ENCODE results near the gene ATRX. TPM values are rescaled to one million over a fixed set of nuclear protein-coding genes. Genes with fewer than 3 reads are reported as not detected.

Gene ATRX
- total RNA-seq, 1 donor = 80.3 TPM

DNA sequence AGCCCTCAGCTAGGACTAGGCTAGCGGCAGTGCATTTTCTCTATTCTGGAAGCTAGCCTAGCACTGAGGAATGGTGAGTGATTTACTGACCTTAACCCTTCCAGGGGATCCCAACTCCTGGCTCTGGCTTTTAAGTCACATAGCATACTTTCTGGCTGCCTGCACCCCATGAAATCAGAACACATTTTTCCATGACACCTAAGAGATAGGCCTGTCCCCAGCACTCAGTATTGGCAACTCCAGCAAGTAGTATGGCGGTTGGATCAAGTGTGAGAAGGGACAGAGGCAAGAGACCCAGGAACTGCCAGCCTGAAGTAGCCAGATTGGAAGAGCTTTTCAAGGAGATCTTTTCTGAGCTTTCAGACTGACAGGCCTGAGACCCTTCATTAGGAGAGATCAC is 330.6 kb downstream of the ATRX start:
- Histone ChIP-seq H3K9me3 (ENCODE audit: low read depth, low read length) (no peaks in the 10 kb centered on the region), H3K27ac (ENCODE audit: low read depth, low read length) (no peak overlapping the region), H3K4me2 (ENCODE audit: insufficient read depth, low read length) (no peak overlapping the region), H3K27me3 (ENCODE audit: insufficient read depth, low read length) (no peaks in the 10 kb centered on the region), H4K20me1 (ENCODE audit: insufficient read depth, low read length) (no peaks in the 10 kb centered on the region), H2AFZ (ENCODE audit: low read length) (no peak overlapping the region), H3K36me3 (ENCODE audit: insufficient read depth, low read length) (no peaks in the 10 kb centered on the region), H3K4me3 (ENCODE audit: insufficient read depth, low read length) (no peak overlapping the region), H3K4me1 (ENCODE audit: insufficient read depth, low read length) (peaks cover 4% of the 10 kb centered on the region), H3K79me2 (ENCODE audit: insufficient read depth, low read length) (no peaks in the 10 kb centered on the region)
- no peak for DNase-seq (ENCODE audit: insufficient read length, low spot score, missing footprints)
- TF ChIP-seq, protein P1, sequence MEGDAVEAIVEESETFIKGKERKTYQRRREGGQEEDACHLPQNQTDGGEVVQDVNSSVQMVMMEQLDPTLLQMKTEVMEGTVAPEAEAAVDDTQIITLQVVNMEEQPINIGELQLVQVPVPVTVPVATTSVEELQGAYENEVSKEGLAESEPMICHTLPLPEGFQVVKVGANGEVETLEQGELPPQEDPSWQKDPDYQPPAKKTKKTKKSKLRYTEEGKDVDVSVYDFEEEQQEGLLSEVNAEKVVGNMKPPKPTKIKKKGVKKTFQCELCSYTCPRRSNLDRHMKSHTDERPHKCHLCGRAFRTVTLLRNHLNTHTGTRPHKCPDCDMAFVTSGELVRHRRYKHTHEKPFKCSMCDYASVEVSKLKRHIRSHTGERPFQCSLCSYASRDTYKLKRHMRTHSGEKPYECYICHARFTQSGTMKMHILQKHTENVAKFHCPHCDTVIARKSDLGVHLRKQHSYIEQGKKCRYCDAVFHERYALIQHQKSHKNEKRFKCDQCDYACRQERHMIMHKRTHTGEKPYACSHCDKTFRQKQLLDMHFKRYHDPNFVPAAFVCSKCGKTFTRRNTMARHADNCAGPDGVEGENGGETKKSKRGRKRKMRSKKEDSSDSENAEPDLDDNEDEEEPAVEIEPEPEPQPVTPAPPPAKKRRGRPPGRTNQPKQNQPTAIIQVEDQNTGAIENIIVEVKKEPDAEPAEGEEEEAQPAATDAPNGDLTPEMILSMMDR (IDR thresholded peaks at IDR 0.05; ENCODE audit: extremely low read depth, low read depth, low read length) = no peak

Small RNA genes within 50 kb of the gene (small RNA-seq; reads per million reads assigned to genes)
- gene FABP5P15 = not detected

Other genes starting within 250 kb of the ATRX start
- gene MAGT1, start 109.2 kb upstream of the ATRX start, total RNA-seq = 59.7 and 66.9 TPM in 2 replicates
- gene COX7B, start 113.3 kb upstream of the ATRX start, total RNA-seq = 145 and 152 TPM in 2 replicates
- 14.4 and 16.6 TPM in 2 replicates for gene ATP7A, start 124.5 kb upstream of the ATRX start, total RNA-seq
- not detected in 2 replicates for gene PGAM4, start 183.4 kb upstream of the ATRX start, total RNA-seq